ENCODE results near the gene MSI2. TPM values are rescaled to one million over a fixed set of nuclear protein-coding genes. Genes with fewer than 3 reads are reported as not detected.

The MSI2 gene
- total RNA-seq, 1 donor from 2014 or later, result 67.9 TPM

DNA sequence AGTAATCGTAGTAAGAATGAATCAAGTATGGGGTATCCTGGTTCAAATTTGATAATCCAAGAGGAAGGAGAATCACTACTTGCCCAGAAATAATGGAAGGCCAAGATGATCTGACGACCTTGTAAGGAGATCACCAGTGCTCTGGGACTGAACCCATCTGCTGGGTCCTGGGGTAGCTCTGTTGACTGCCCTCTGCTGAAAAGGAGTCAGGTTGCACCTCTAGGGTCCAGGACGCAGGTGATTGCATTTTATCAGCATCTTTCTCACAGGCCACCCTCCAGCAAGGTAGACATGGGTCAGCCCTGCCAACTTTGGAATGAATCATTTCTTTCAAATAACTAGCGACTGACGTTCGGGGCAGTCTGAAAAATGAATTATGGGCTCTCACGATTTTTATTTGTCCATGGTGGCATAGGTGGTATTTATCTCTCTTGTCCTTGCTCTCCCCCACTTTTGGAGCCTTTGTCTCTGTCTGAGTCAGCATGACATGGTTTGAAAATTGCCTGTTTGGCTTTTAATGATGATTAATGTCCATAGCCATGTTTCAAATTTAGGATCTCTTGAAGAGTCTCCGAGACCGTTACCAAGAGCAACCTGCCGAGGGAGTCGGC, 163.7 kb downstream of the MSI2 start:
- H4K20me1 ChIP-seq (ENCODE audit: insufficient read depth, low read length), result peaks cover 8% of the 10 kb centered on the region

DNA sequence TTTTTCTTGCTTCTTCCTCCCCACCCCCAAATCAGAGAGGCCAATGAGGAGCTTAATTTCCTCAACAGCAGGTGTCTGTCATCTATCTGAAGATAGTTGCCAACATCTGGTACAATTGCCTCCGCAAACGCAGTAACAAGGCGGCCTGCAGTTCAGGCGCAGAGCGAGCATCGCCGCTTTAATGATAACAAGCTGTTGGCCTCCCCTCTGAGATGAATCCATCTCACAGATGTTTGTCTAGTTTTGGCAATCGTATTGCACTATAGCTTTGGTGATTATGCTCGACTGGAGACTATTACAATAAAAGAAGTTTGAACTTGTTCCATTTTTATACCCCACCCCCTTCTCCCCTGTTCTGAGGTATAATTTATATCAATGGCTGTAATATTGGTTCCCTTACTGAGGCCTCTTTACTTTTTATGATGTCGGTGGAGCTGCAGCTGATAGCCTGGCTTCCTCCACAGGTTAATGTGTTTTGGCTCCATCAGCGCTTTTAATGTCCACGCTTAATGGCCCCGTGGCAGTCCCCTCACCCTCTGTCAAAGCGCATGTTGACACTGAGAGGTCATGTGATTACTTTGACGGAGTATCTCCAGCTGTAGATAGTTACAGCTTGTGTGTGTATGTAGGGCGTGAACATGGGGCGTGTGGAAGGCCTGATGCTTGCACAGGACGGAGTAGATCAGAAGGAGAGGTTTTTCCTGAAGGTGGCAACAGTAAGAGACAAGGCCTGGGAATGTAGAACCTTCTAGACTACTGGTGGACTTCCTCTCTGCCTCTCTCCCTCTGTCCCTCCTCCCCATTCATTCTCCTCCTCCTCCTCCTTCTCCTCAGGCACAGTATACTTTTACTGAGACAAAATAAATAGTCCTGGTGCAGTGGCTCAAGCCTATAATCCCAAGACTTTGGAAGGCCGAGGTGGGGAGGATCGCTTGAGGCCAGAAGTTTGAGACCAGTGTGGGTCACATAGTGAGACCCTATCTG, 164.7 kb downstream of the MSI2 start:
- peaks cover 4% of the 10 kb centered on the region for H3K79me2 ChIP-seq (ENCODE audit: insufficient read depth, low read length)
- peaks cover 23% of the 10 kb centered on the region for H3K4me1 ChIP-seq (ENCODE audit: insufficient read depth, low read length)
- no peak overlapping the region for H3K4me2 ChIP-seq (ENCODE audit: low read length)
- no peak for TF ChIP-seq CTCF (IDR thresholded peaks at IDR 0.05; ENCODE audit: insufficient read depth, low read depth, low read length)
- TF ChIP-seq EZH2 (IDR thresholded peaks at IDR 0.05; ENCODE audit: insufficient read depth, low read length), result no peak
- peaks cover 10% of the 10 kb centered on the region for H3K4me1 Mint-ChIP-seq (ENCODE audit: low read depth, unreplicated experiment)
- peaks cover 13% of the 10 kb centered on the region for H3K36me3 Mint-ChIP-seq (ENCODE audit: low read depth, unreplicated experiment)
- DNase-seq (ENCODE audit: low read depth), result no peak
- no peaks in the 10 kb centered on the region for H3K27me3 Mint-ChIP-seq (ENCODE audit: low read depth, unreplicated experiment)
- no peaks in the 10 kb centered on the region for H3K27me3 ChIP-seq (ENCODE audit: insufficient read depth, low read length)
- no peak for FAIRE-seq
- no peak overlapping the region for H3K9ac ChIP-seq (ENCODE audit: low read length)
- no peak overlapping the region for H3K27ac Mint-ChIP-seq (ENCODE audit: unreplicated experiment)
- H3K4me3 Mint-ChIP-seq (ENCODE audit: unreplicated experiment), result no peak overlapping the region
- no peak overlapping the region for H2AFZ ChIP-seq (ENCODE audit: low read depth, low read length)
- no peaks in the 10 kb centered on the region for H3K36me3 ChIP-seq (ENCODE audit: insufficient read depth, low read length)
- peaks cover 8% of the 10 kb centered on the region for H4K20me1 ChIP-seq (ENCODE audit: insufficient read depth, low read length)
- H3K9me3 ChIP-seq (ENCODE audit: insufficient read depth, low read depth, low read length), result peaks cover 3% of the 10 kb centered on the region
- H3K9me3 Mint-ChIP-seq (ENCODE audit: unreplicated experiment), result no peaks in the 10 kb centered on the region
- H3K4me3 ChIP-seq (ENCODE audit: insufficient read depth, low read depth, low read length), result no peak overlapping the region
- no peak overlapping the region for H3K27ac ChIP-seq (ENCODE audit: low read depth, low read length)

More for the DNA sequence above, 163.7 kb downstream of the MSI2 start:
- Histone ChIP-seq H3K4me3 (ENCODE audit: insufficient read depth, low read depth, low read length) (no peak overlapping the region), H3K27ac (ENCODE audit: low read depth, low read length) (no peak overlapping the region), H3K9me3 (ENCODE audit: insufficient read depth, low read depth, low read length) (peaks cover 3% of the 10 kb centered on the region), H3K27me3 (ENCODE audit: insufficient read depth, low read length) (no peaks in the 10 kb centered on the region), H2AFZ (ENCODE audit: low read depth, low read length) (no peak overlapping the region), H3K79me2 (ENCODE audit: insufficient read depth, low read length) (no peaks in the 10 kb centered on the region), H3K4me2 (ENCODE audit: low read length) (no peak overlapping the region), H3K36me3 (ENCODE audit: insufficient read depth, low read length) (no peaks in the 10 kb centered on the region), H3K9ac (ENCODE audit: low read length) (no peak overlapping the region), H3K4me1 (ENCODE audit: insufficient read depth, low read length) (peaks cover 18% of the 10 kb centered on the region)
- Mint-ChIP-seq H3K27me3 (ENCODE audit: low read depth, unreplicated experiment) (no peaks in the 10 kb centered on the region), H3K36me3 (ENCODE audit: low read depth, unreplicated experiment) (peaks cover 13% of the 10 kb centered on the region), H3K9me3 (ENCODE audit: unreplicated experiment) (no peaks in the 10 kb centered on the region), H3K4me1 (ENCODE audit: low read depth, unreplicated experiment) (peaks cover 3% of the 10 kb centered on the region), H3K4me3 (ENCODE audit: unreplicated experiment) (no peak overlapping the region), H3K27ac (ENCODE audit: unreplicated experiment) (no peak overlapping the region)
- DNase-seq (ENCODE audit: low read depth) (no peak), FAIRE-seq (no peak)
- TF ChIP-seq EZH2 (IDR thresholded peaks at IDR 0.05; ENCODE audit: insufficient read depth, low read length) (no peak), CTCF (IDR thresholded peaks at IDR 0.05; ENCODE audit: insufficient read depth, low read depth, low read length) (no peak)
